ENCODE results near the gene EWSR1.

Gene EWSR1

GRCh38 chr22:29314537-29315285 is 46.6 kb downstream of the EWSR1 start:
- Histone ChIP-seq H3K36me3 (ENCODE audit: insufficient read depth, low read length) (no peaks in the 10 kb centered on the region), H3K9me3 (ENCODE audit: low read length) (no peaks in the 10 kb centered on the region), H3K27me3 (ENCODE audit: insufficient read depth, low read length) (peaks cover 40% of the 10 kb centered on the region), H2AFZ (ENCODE audit: low read depth, low read length) (peak overlapping the region; percentile 89), H3K4me3 (ENCODE audit: low read length) (peak overlapping the region; percentile 32), H3K4me1 (ENCODE audit: insufficient read depth, low read length) (peaks cover 19% of the 10 kb centered on the region)

- Histone ChIP-seq H3K4me1 (ENCODE audit: insufficient read depth, low read length) (peaks cover 15% of the 10 kb centered on the region), H3K9me3 (ENCODE audit: low read length) (no peaks in the 10 kb centered on the region), H3K4me3 (ENCODE audit: low read length) (peak within 1 kb of the TSS; percentile 32), H3K27me3 (ENCODE audit: insufficient read depth, low read length) (peaks cover 40% of the 10 kb centered on the region), H2AFZ (ENCODE audit: low read depth, low read length) (peak within 1 kb of the TSS; percentile 89), H3K36me3 (ENCODE audit: insufficient read depth, low read length) (no peaks in the 10 kb centered on the region)
These were observed 47.4 kb downstream of the EWSR1 start, which contains the start of gene RASL10A for GRCh38 chr22:29315286-29316140. Gene RASL10A, minus strand, starts transcription at chr22:29315697. Its CDS starts 451 bp downstream, at chr22:29315246.

- Histone ChIP-seq H3K27me3 (ENCODE audit: insufficient read depth, low read length) (peaks cover 40% of the 10 kb centered on the region), H3K36me3 (ENCODE audit: insufficient read depth, low read length) (no peaks in the 10 kb centered on the region)
These were observed 48.2 kb downstream of the EWSR1 start for GRCh38 chr22:29316141-29316828.

GRCh38 chr22:29317827-29318454 is 49.9 kb downstream of the EWSR1 start:
- H3K9me3 ChIP-seq (ENCODE audit: low read length) = no peaks in the 10 kb centered on the region
- H3K4me1 ChIP-seq (ENCODE audit: insufficient read depth, low read length) = no peaks in the 10 kb centered on the region
- no peak overlapping the region for H3K4me3 ChIP-seq (ENCODE audit: low read length)
- H2AFZ ChIP-seq (ENCODE audit: low read depth, low read length) = no peak overlapping the region
- H3K27me3 ChIP-seq (ENCODE audit: insufficient read depth, low read length) = peaks cover 40% of the 10 kb centered on the region
- no peaks in the 10 kb centered on the region for H3K36me3 ChIP-seq (ENCODE audit: insufficient read depth, low read length)

More at GRCh38 chr22:29316141-29316828, 48.2 kb downstream of the EWSR1 start:
- Histone ChIP-seq H3K4me3 (ENCODE audit: low read length) (no peak overlapping the region), H3K9me3 (ENCODE audit: low read length) (no peaks in the 10 kb centered on the region), H3K4me1 (ENCODE audit: insufficient read depth, low read length) (peaks cover 7% of the 10 kb centered on the region), H2AFZ (ENCODE audit: low read depth, low read length) (no peak overlapping the region)

GRCh38 chr22:29319072-29319471 is 51.0 kb downstream of the EWSR1 start:
- Histone ChIP-seq H3K4me3 (ENCODE audit: low read length) (no peak overlapping the region), H3K4me1 (ENCODE audit: insufficient read depth, low read length) (no peaks in the 10 kb centered on the region), H3K36me3 (ENCODE audit: insufficient read depth, low read length) (no peaks in the 10 kb centered on the region), H2AFZ (ENCODE audit: low read depth, low read length) (no peak overlapping the region), H3K9me3 (ENCODE audit: low read length) (no peaks in the 10 kb centered on the region), H3K27me3 (ENCODE audit: insufficient read depth, low read length) (peaks cover 29% of the 10 kb centered on the region)

GRCh38 chr22:29320546-29320945 is 52.5 kb downstream of the EWSR1 start:
- Histone ChIP-seq H3K27me3 (ENCODE audit: insufficient read depth, low read length) (peaks cover 15% of the 10 kb centered on the region), H3K36me3 (ENCODE audit: insufficient read depth, low read length) (no peaks in the 10 kb centered on the region), H2AFZ (ENCODE audit: low read depth, low read length) (no peak overlapping the region), H3K4me1 (ENCODE audit: insufficient read depth, low read length) (no peaks in the 10 kb centered on the region), H3K4me3 (ENCODE audit: low read length) (no peak overlapping the region), H3K9me3 (ENCODE audit: low read length) (no peaks in the 10 kb centered on the region)

GRCh38 chr22:29323641-29324040 is 55.6 kb downstream of the EWSR1 start:
- H3K9me3 ChIP-seq (ENCODE audit: low read length) = no peaks in the 10 kb centered on the region
- no peak overlapping the region for H3K4me3 ChIP-seq (ENCODE audit: low read length)
- peaks cover 18% of the 10 kb centered on the region for H3K36me3 ChIP-seq (ENCODE audit: insufficient read depth, low read length)
- no peaks in the 10 kb centered on the region for H3K27me3 ChIP-seq (ENCODE audit: insufficient read depth, low read length)
- no peak overlapping the region for H2AFZ ChIP-seq (ENCODE audit: low read depth, low read length)
- H3K4me1 ChIP-seq (ENCODE audit: insufficient read depth, low read length) = no peaks in the 10 kb centered on the region

- Histone ChIP-seq H3K27me3 (ENCODE audit: insufficient read depth, low read length) (no peaks in the 10 kb centered on the region), H3K36me3 (ENCODE audit: insufficient read depth, low read length) (peaks cover 32% of the 10 kb centered on the region), H3K9me3 (ENCODE audit: low read length) (no peaks in the 10 kb centered on the region), H3K4me1 (ENCODE audit: insufficient read depth, low read length) (no peaks in the 10 kb centered on the region), H3K4me3 (ENCODE audit: low read length) (no peak overlapping the region), H2AFZ (ENCODE audit: low read depth, low read length) (no peak overlapping the region)
These were observed 57.3 kb downstream of the EWSR1 start for GRCh38 chr22:29325356-29325755.

GRCh38 chr22:29325785-29326315 is 57.8 kb downstream of the EWSR1 start:
- peaks cover 36% of the 10 kb centered on the region for H3K36me3 ChIP-seq (ENCODE audit: insufficient read depth, low read length)
- H2AFZ ChIP-seq (ENCODE audit: low read depth, low read length) = no peak overlapping the region

GRCh38 chr22:29326481-29326880 is 58.4 kb downstream of the EWSR1 start:
- Histone ChIP-seq H3K4me3 (ENCODE audit: low read length) (no peak overlapping the region), H3K36me3 (ENCODE audit: insufficient read depth, low read length) (peaks cover 42% of the 10 kb centered on the region), H3K9me3 (ENCODE audit: low read length) (no peaks in the 10 kb centered on the region), H2AFZ (ENCODE audit: low read depth, low read length) (no peak overlapping the region), H3K4me1 (ENCODE audit: insufficient read depth, low read length) (no peaks in the 10 kb centered on the region), H3K27me3 (ENCODE audit: insufficient read depth, low read length) (no peaks in the 10 kb centered on the region)

More at GRCh38 chr22:29325785-29326315, 57.8 kb downstream of the EWSR1 start:
- no peaks in the 10 kb centered on the region for H3K27me3 ChIP-seq (ENCODE audit: insufficient read depth, low read length)
- no peak overlapping the region for H3K4me3 ChIP-seq (ENCODE audit: low read length)
- no peaks in the 10 kb centered on the region for H3K9me3 ChIP-seq (ENCODE audit: low read length)
- H3K4me1 ChIP-seq (ENCODE audit: insufficient read depth, low read length) = no peaks in the 10 kb centered on the region

GRCh38 chr22:29327089-29327764 is 59.2 kb downstream of the EWSR1 start:
- Histone ChIP-seq H3K36me3 (ENCODE audit: insufficient read depth, low read length) (peaks cover 45% of the 10 kb centered on the region), H3K9me3 (ENCODE audit: low read length) (no peaks in the 10 kb centered on the region)

GRCh38 chr22:29328055-29328454 is 60.0 kb downstream of the EWSR1 start:
- H3K9me3 ChIP-seq (ENCODE audit: low read length) = no peaks in the 10 kb centered on the region
- no peak overlapping the region for H2AFZ ChIP-seq (ENCODE audit: low read depth, low read length)
- no peaks in the 10 kb centered on the region for H3K27me3 ChIP-seq (ENCODE audit: insufficient read depth, low read length)
- H3K4me3 ChIP-seq (ENCODE audit: low read length) = no peak overlapping the region
- H3K4me1 ChIP-seq (ENCODE audit: insufficient read depth, low read length) = no peaks in the 10 kb centered on the region
- peaks cover 45% of the 10 kb centered on the region for H3K36me3 ChIP-seq (ENCODE audit: insufficient read depth, low read length)

More at GRCh38 chr22:29327089-29327764, 59.2 kb downstream of the EWSR1 start:
- no peak overlapping the region for H2AFZ ChIP-seq (ENCODE audit: low read depth, low read length)
- H3K27me3 ChIP-seq (ENCODE audit: insufficient read depth, low read length) = no peaks in the 10 kb centered on the region
- H3K4me1 ChIP-seq (ENCODE audit: insufficient read depth, low read length) = no peaks in the 10 kb centered on the region
- H3K4me3 ChIP-seq (ENCODE audit: low read length) = no peak overlapping the region
